ENCODE measurements around the gene MYO6. TPM values are rescaled to one million over a fixed set of nuclear protein-coding genes. Genes with fewer than 3 reads are reported as not detected.

MYO6 gene
- total and polyA plus RNA-seq, 8 donors: 14.6 to 80.4 (median 35.0) TPM

DNA sequence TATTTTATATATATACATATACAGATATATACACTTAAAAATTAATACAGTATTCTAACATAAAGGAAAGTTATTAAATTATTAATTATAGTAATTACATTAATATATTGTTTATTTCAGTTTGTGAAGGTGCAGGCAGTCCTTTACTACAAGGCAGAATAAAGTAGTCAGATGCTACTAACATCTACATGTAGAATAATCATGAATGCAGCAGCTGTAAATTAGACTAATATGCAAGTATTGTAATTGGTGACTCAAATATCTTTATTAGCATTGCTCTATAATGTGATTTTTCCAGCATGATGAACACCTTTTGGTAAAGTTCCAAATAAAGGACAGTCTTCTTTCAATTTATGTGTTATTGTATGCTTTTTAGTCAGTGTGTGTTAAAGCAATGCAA, 17.3 kb downstream of the MYO6 start:
- no peak overlapping the region for H3K4me3 ChIP-seq
- TF ChIP-seq, protein P1, sequence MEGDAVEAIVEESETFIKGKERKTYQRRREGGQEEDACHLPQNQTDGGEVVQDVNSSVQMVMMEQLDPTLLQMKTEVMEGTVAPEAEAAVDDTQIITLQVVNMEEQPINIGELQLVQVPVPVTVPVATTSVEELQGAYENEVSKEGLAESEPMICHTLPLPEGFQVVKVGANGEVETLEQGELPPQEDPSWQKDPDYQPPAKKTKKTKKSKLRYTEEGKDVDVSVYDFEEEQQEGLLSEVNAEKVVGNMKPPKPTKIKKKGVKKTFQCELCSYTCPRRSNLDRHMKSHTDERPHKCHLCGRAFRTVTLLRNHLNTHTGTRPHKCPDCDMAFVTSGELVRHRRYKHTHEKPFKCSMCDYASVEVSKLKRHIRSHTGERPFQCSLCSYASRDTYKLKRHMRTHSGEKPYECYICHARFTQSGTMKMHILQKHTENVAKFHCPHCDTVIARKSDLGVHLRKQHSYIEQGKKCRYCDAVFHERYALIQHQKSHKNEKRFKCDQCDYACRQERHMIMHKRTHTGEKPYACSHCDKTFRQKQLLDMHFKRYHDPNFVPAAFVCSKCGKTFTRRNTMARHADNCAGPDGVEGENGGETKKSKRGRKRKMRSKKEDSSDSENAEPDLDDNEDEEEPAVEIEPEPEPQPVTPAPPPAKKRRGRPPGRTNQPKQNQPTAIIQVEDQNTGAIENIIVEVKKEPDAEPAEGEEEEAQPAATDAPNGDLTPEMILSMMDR (IDR thresholded peaks at IDR 0.05): no peak
- DNase-seq: no peak
- peaks cover 0 to 5% (median 0%) of the 10 kb centered on the region in 4 donors for H3K36me3 ChIP-seq
- peaks cover 0 to 8% (median 4%) of the 10 kb centered on the region in 4 donors for H3K4me1 ChIP-seq
- H3K27me3 ChIP-seq: no peaks in the 10 kb centered on the region
- no peak overlapping the region for H3K27ac ChIP-seq
- intact Hi-C loops (cut with DNase I; ENCODE audit: low total_unique reads): no loop called here
- H3K9me3 ChIP-seq: no peaks in the 10 kb centered on the region

DNA sequence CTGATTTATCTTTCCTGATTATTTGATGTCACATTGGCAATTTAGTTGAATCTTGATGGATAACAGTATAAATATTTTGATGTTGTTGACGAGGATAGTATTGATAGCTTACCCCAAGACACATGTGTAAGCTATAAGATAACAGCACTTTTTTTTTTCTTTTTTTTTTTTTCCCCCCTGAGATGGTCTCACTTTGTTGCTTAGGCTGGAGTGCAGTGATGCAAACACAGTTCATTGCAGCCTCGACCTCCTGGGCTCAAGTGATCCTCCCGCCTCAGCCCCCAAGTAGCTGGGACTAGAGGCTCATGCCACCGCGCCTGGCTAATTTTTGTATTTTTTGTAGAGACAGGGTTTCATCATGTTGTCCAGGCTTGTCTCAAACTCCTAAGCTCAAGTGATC, 21.8 kb downstream of the MYO6 start:
- TF ChIP-seq EP300 (IDR thresholded peaks at IDR 0.05) (no peak), POLR2AphosphoS5 (IDR thresholded peaks at IDR 0.05) (no peak), POLR2A (IDR thresholded peaks at IDR 0.05) (no peak)
- TF ChIP-seq, protein P1 (IDR thresholded peaks at IDR 0.05): no peak
- DNase-seq: no peak
- Histone ChIP-seq H3K27ac (no peak overlapping the region), H3K4me1 (peaks cover 0 to 17% (median 8%) of the 10 kb centered on the region in 4 donors), H3K9me3 (no peaks in the 10 kb centered on the region), H3K4me3 (no peak overlapping the region), H3K27me3 (no peaks in the 10 kb centered on the region), H3K36me3 (no peaks in the 10 kb centered on the region)
- intact Hi-C loops (cut with DNase I; ENCODE audit: low total_unique reads): no loop called here
- 82 to 95% (median 91%) methylated on average over 5 of the region's 5 CpGs for WGBS, 5 donors

DNA sequence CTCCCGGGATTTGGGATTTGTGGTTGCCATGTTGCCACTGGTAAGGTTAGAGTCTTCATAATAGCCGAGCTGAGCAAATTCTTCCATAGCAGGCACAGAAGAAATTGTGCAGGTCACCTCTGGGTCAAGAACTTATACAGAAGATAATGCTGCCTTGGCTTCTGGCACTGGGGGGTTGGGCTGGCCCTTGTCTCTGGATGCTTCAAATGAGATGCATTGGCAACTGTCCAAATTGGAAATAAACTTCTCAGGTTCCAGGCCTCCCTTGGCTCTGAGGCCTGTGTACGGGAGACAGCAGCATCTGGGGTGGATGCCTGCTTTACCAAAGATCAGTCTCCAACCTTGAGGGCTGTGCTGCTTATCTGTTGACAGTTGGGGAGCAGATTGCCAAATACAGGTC, 26.2 kb downstream of the MYO6 start:
- Histone ChIP-seq H3K4me3 (no peak overlapping the region), H3K27ac (no peak overlapping the region), H3K36me3 (no peaks in the 10 kb centered on the region), H3K9me3 (no peaks in the 10 kb centered on the region), H3K4me1 (peaks cover 0 to 17% (median 6%) of the 10 kb centered on the region in 4 donors), H3K27me3 (no peaks in the 10 kb centered on the region)
- DNase-seq: peak in 1 of 2 donors; percentile 23
- intact Hi-C loops (cut with DNase I; ENCODE audit: low total_unique reads): no loop called here
- no peak for TF ChIP-seq POLR2AphosphoS5 (IDR thresholded peaks at IDR 0.05)
- TF ChIP-seq POLR2A (IDR thresholded peaks at IDR 0.05): no peak
- no peak for TF ChIP-seq EP300 (IDR thresholded peaks at IDR 0.05)
- TF ChIP-seq, protein P1 (IDR thresholded peaks at IDR 0.05): no peak
- 74 to 87% (median 78%) methylated on average over 3 of the region's 3 CpGs for WGBS, 5 donors

DNA sequence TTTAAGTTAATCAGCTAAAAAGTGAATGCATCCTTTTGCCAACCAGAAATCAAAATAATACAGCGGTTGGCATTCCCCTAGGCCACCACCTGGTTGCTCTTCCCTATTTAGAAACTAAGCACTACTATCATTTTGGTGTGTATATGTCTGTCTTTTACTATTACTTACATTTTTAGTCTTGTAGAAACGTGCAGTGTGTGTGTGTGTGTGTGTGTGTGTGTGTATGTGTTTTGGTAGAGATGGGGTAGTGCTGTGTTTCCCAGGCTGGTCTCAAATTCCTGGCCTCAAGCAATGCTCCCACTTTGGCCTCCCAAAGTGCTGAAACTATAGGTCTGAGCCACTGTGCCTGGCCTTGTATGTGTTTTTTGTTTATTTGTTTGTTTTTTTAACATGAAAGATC, 27.4 kb downstream of the MYO6 start:
- Histone ChIP-seq H3K27me3 (no peaks in the 10 kb centered on the region), H3K27ac (no peak overlapping the region), H3K36me3 (no peaks in the 10 kb centered on the region), H3K4me3 (no peak overlapping the region), H3K9me3 (no peaks in the 10 kb centered on the region), H3K4me1 (peaks cover 0 to 11% (median 4%) of the 10 kb centered on the region in 4 donors)
- 52 to 67% (median 63%) methylated on average over 2 of the region's 2 CpGs for WGBS, 5 donors
- no peak for DNase-seq
- TF ChIP-seq POLR2A (IDR thresholded peaks at IDR 0.05) (no peak), EP300 (IDR thresholded peaks at IDR 0.05) (no peak), POLR2AphosphoS5 (IDR thresholded peaks at IDR 0.05) (no peak)
- TF ChIP-seq, protein P1 (IDR thresholded peaks at IDR 0.05): no peak
- intact Hi-C loops (cut with DNase I; ENCODE audit: low total_unique reads): no loop called here

All from stomach (tissue), 9 donors.